HepG2 (cell line): ENCODE measurements around the gene OMA1. TPM values are rescaled to one million over a fixed set of nuclear protein-coding genes. Genes with fewer than 3 reads are reported as not detected.

Source experiments
- AGO2 ChIP-seq: fragments of 200-400 bp; formaldehyde crosslinking; optimal IDR thresholded peaks from 2 replicates; pipeline ENCODE3; 2017; ENCODE audit warnings: mild to moderate bottlenecking, low read depth, low read length, moderate library complexity
- GPBP1L1 ChIP-seq: sonication (generic); formaldehyde crosslinking; IDR thresholded peaks from 2 replicates; pipeline ENCODE4 v1.5.0; 2020; ENCODE audit warnings: mild to moderate bottlenecking, missing genetic modification reagents
- HBP1 ChIP-seq: IDR thresholded peaks from 2 replicates; pipeline ENCODE4 v1.6.1; 2016; ENCODE audit warnings: low read depth, control low read depth
- HMG20A ChIP-seq: IDR thresholded peaks from 2 replicates; pipeline ENCODE4 v1.6.1; 2016; ENCODE audit warnings: borderline replicate concordance
- SOX13 ChIP-seq, 3 experiments: fragments of 450-650 bp in 1 of 3; sonication (generic) in 1 of 3; formaldehyde crosslinking in 1 of 3; IDR thresholded peaks in 2 of 3; conservative IDR thresholded peaks in 1 of 3; 2 replicates each; pipeline versions ENCODE4 v1.5.0 to v1.6.1; 2016 to 2020; ENCODE audit warnings: antibody characterized with exemption in 1 of 3, mild to moderate bottlenecking in 1 of 3, missing compliant biosample characterization in 1 of 3, missing genetic modification reagents in 1 of 3, moderate library complexity in 1 of 3
- YY1 ChIP-seq: IDR thresholded peaks from 2 replicates; pipeline ENCODE4 v1.6.1; 2011; ENCODE audit warnings: low read length, low read depth, moderate library complexity, mild to moderate bottlenecking; ENCODE audit not compliant: insufficient read depth, insufficient replicate concordance
- ZNF101 ChIP-seq: sonication (generic); formaldehyde crosslinking; IDR thresholded peaks from 2 replicates; pipeline ENCODE4 v1.4.0; 2020; ENCODE audit warnings: mild to moderate bottlenecking, low read depth, missing genetic modification reagents, borderline replicate concordance
- ZNF12 ChIP-seq: sonication (generic); formaldehyde crosslinking; IDR thresholded peaks from 2 replicates; pipeline ENCODE4 v1.5.0; 2020; ENCODE audit warnings: missing genetic modification reagents
- ZNF281 ChIP-seq: sonication (generic); formaldehyde crosslinking; IDR thresholded peaks from 2 replicates; pipeline ENCODE4 v1.4.0; 2020; ENCODE audit warnings: missing genetic modification reagents, borderline replicate concordance
- ZNF574 ChIP-seq: sonication (generic); formaldehyde crosslinking; IDR thresholded peaks from 2 replicates; pipeline ENCODE4 v1.4.0; 2020; ENCODE audit warnings: missing genetic modification reagents
- polyA plus RNA-seq, 8 experiments: library from polyadenylated mRNA; depleted of rRNA in 3 of 8; stranded (reverse) in 7 of 8; unstranded in 1 of 8; fragments of >200 nt; fragmentation: Illumina TruSeq in 4 of 8; extraction: Trizol in 4 of 8; gene quantifications; 2 replicates each; pipeline versions ENCODE4 v1.2.1 to v1.2.3, GENCODE V29; 2011 to 2016; ENCODE audit warnings: low read depth in 4 of 8, missing spikeins in 1 of 8, mixed read lengths in 1 of 8; ENCODE audit not compliant: insufficient read depth in 1 of 8
- total RNA-seq, 5 experiments: library from RNA; depleted of rRNA; stranded (reverse); fragments of >200 nt; fragmentation: Illumina TruSeq; extraction: Trizol; gene quantifications; 2 replicates each; pipeline ENCODE4 v1.2.3, GENCODE V29; 2016; ENCODE audit warnings: low read depth in 1 of 5

Gene OMA1
- total and polyA plus RNA-seq, 2 of the 13 experiments (the other 11 are each of a cell fraction or from before 2014, with no cell fraction given), result 7.0 to 26.9 TPM

- TF ChIP-seq ZNF281 (CRISPR knock-in tag), result no peak
- TF ChIP-seq GPBP1L1 (CRISPR knock-in tag), result no peak
- TF ChIP-seq YY1, result no peak
- TF ChIP-seq ZNF101, result no peak
- no peak for TF ChIP-seq AGO2
- no peak for TF ChIP-seq ZNF574
- no peak for TF ChIP-seq HBP1 (CRISPR knock-in tag)
- TF ChIP-seq SOX13 (IDR thresholded peaks at IDR 0.05), result no peak
- TF ChIP-seq SOX13 (CRISPR knock-in tag; conservative IDR thresholded peaks at IDR 0.05 in 1 of 2, IDR thresholded peaks at IDR 0.05 in 1 of 2), result no peak
- TF ChIP-seq ZNF12 (CRISPR knock-in tag), result no peak
- no peak for TF ChIP-seq HMG20A (CRISPR knock-in tag)
Measured at GRCh38 chr1:58434181-58434580, 112.3 kb downstream of the OMA1 start (continued).
